PC-3 (cell line): ENCODE data around the gene SRRM2. TPM values are rescaled to one million over a fixed set of nuclear protein-coding genes. Genes with fewer than 3 reads are reported as not detected.

ENCODE experiments used
- ATAC-seq: fragments of 200-7000 bp; cut with Tn5 transposase; 2 replicates; pipeline ENCODE4 v1.9.1; 2020; ENCODE audit warnings: mild to moderate bottlenecking, moderate library complexity
- BruUV-seq: library from RNA; stranded (reverse); fragments of 400-500 nt; replicated peaks from 2 replicates; lab custom pipeline; 2021; lab: Mats Ljungman, UMichigan
- CTCF ChIA-PET: fragments of 300-600 bp; sonication (Branson Sonifier 250); formaldehyde crosslinking; loops from one replicate; lab custom pipeline; 2022; ENCODE audit warnings: antibody characterized with exemption; lab: Charles Lee
- POLR2A ChIA-PET: fragments of 300-600 bp; sonication (Branson Sonifier 250); formaldehyde crosslinking; loops from one replicate; lab custom pipeline; 2022; ENCODE audit warnings: antibody characterized with exemption; ENCODE audit not compliant: unreplicated experiment; lab: Charles Lee
- DNase-seq: peaks from one replicate; pipeline ENCODE4 v3.0.0-alpha.2; 2015
- H2AFZ ChIP-seq: fragments of 300-600 bp; sonication (generic); 2 replicates; pipeline ENCODE4 v1.6.0; 2016; ENCODE audit warnings: antibody characterized with exemption, low read length
- H3F3A ChIP-seq: fragments of 300-600 bp; sonication (generic); one replicate; pipeline ENCODE4 v1.6.0; 2017; ENCODE audit warnings: antibody characterized with exemption, low read length, control low read depth, mild to moderate bottlenecking; ENCODE audit not compliant: unreplicated experiment
- H3K27ac ChIP-seq: fragments of 300-600 bp; sonication (generic); 2 replicates; pipeline ENCODE4 v1.5.1; 2016; ENCODE audit warnings: mild to moderate bottlenecking, low read length
- H3K27me3 ChIP-seq: fragments of 300-600 bp; sonication (generic); 2 replicates; pipeline ENCODE4 v1.6.1; 2016; ENCODE audit warnings: low read length, mixed read lengths
- H3K36me3 ChIP-seq: fragments of 300-600 bp; sonication (generic); 2 replicates; pipeline ENCODE4 v1.6.1; 2016; ENCODE audit warnings: low read depth, mixed run types, low read length, mixed read lengths
- H3K4me1 ChIP-seq: fragments of 300-600 bp; sonication (generic); 2 replicates; pipeline ENCODE4 v1.5.1; 2016; ENCODE audit warnings: low read length; ENCODE audit not compliant: insufficient read depth
- H3K4me2 ChIP-seq: fragments of 300-600 bp; sonication (generic); 2 replicates; pipeline ENCODE4 v1.6.0; 2016; ENCODE audit warnings: low read length
- H3K4me3 ChIP-seq: fragments of 300-600 bp; sonication (generic); 2 replicates; pipeline ENCODE4 v1.5.1; 2016; ENCODE audit warnings: mild to moderate bottlenecking, low read length, mixed read lengths
- H3K79me2 ChIP-seq: fragments of 300-600 bp; sonication (generic); 2 replicates; pipeline ENCODE4 v1.6.1; 2017; ENCODE audit warnings: low read length, mixed read lengths
- H3K9ac ChIP-seq: fragments of 300-600 bp; sonication (generic); 2 replicates; pipeline ENCODE4 v1.6.0; 2016; ENCODE audit warnings: mild to moderate bottlenecking, low read length
- H3K9me2 ChIP-seq: fragments of 300-600 bp; sonication (generic); replicated peaks from 2 replicates; pipeline ENCODE4 v1.6.1; 2016; ENCODE audit warnings: mixed run types, low read length, mixed read lengths
- H3K9me3 ChIP-seq: fragments of 300-600 bp; sonication (generic); 2 replicates; pipeline ENCODE4 v1.6.1; 2016; ENCODE audit warnings: low read length, mixed read lengths
- H4K20me1 ChIP-seq: fragments of 300-600 bp; sonication (generic); 2 replicates; pipeline ENCODE4 v1.6.1; 2016; ENCODE audit warnings: low read length, mixed read lengths
- EZH2 ChIP-seq: fragments of 300-600 bp; sonication (generic); IDR thresholded peaks from one replicate; pipeline ENCODE4 v1.6.1; 2017; ENCODE audit warnings: antibody characterized with exemption, mild to moderate bottlenecking, low read length; ENCODE audit not compliant: unreplicated experiment
- EZH2phosphoT487 ChIP-seq: fragments of 300-600 bp; sonication (generic); IDR thresholded peaks from 2 replicates; pipeline ENCODE4 v1.6.1; 2018; ENCODE audit warnings: mild to moderate bottlenecking, antibody characterized with exemption, low read length, borderline replicate concordance
- intact Hi-C: fragments of 100-400 bp; cut with micrococcal nuclease; formaldehyde crosslinking; loops from 2 replicates; pipeline ENCODE4 v1.9.0; 2023
- total RNA-seq: library from RNA; depleted of rRNA; stranded (reverse); fragments of >200 nt; gene quantifications from 2 replicates; pipeline ENCODE4 v1.2.3, GENCODE V29; 2014
- TF ChIP-seq, protein P1 (sequence below): fragments of 300-600 bp; sonication (generic); conservative IDR thresholded peaks from 2 replicates; pipeline ENCODE4 v1.5.1; 2017; ENCODE audit warnings: antibody characterized with exemption, low read depth, mild to moderate bottlenecking, low read length

SRRM2 gene
- total RNA-seq, 1 experiment from 2014 or later, result 72.6 TPM

DNA sequence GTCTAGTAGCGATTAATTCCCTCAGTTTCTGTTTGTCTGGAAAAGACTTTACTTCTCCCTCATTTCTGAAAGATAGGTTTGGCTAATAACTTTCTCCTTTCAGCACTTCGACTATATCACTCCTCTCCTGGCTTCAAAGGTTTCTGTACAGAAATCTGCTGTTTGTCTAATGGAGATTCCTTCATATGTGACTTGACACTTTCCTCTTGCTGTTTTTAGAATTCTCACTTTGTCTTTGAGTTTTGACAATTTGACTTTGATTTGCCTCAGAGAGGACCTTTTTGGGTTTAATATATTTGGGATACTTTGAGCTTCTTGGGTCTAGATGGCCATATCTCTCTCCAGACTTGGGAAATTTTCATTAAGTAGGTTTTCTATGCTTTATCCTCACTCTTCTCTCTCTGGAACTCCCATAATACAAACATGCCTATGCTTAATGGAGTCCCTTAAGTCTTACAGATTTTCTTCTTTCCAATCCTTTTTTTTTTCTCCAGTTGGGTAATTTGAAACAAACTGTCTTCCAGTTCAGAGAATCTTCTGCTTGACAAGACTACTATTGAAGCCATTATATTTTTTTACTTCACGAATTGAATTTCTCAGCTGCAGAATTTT, 56.8 kb downstream of the SRRM2 start:
- Histone ChIP-seq H3K4me1 (no peaks in the 10 kb centered on the region), H2AFZ (no peak overlapping the region), H4K20me1 (no peaks in the 10 kb centered on the region), H3K9me2 (no peaks in the 10 kb centered on the region), H3F3A (no peaks in the 10 kb centered on the region), H3K27ac (no peak overlapping the region), H3K4me3 (no peak overlapping the region), H3K36me3 (no peaks in the 10 kb centered on the region), H3K4me2 (no peak overlapping the region), H3K27me3 (no peaks in the 10 kb centered on the region), H3K9ac (no peak overlapping the region), H3K79me2 (no peaks in the 10 kb centered on the region), H3K9me3 (no peaks in the 10 kb centered on the region)
- intact Hi-C loops, result no loop called here
- ATAC-seq (no peak), DNase-seq (no peak)
- BruUV-seq, result no TSS peak
- ChIA-PET CTCF (no interaction called here), POLR2A (no interaction called here)
- TF ChIP-seq EZH2 (no peak), EZH2phosphoT487 (no peak)
- TF ChIP-seq, protein P1, sequence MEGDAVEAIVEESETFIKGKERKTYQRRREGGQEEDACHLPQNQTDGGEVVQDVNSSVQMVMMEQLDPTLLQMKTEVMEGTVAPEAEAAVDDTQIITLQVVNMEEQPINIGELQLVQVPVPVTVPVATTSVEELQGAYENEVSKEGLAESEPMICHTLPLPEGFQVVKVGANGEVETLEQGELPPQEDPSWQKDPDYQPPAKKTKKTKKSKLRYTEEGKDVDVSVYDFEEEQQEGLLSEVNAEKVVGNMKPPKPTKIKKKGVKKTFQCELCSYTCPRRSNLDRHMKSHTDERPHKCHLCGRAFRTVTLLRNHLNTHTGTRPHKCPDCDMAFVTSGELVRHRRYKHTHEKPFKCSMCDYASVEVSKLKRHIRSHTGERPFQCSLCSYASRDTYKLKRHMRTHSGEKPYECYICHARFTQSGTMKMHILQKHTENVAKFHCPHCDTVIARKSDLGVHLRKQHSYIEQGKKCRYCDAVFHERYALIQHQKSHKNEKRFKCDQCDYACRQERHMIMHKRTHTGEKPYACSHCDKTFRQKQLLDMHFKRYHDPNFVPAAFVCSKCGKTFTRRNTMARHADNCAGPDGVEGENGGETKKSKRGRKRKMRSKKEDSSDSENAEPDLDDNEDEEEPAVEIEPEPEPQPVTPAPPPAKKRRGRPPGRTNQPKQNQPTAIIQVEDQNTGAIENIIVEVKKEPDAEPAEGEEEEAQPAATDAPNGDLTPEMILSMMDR, result no peak

DNA sequence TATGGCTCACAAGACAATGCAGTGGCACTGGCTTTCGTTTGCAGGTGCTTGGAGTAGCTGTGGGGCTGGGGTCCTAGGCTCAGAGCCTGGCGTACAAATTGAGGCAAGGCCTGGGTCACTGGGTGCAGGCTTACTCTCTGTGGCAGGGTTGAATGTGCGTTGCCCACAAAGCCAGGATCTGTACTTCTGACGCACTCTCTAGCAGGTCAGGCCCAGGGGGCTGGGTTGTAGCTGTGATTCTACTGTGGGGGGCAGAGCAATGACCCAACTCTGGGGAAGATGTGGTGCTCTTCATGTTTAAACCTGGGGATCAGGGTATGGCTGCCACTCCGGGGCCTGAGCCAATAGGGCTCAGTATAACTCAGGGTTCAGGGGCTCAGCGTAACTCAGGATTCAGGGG, 58.2 kb downstream of the SRRM2 start:
- Histone ChIP-seq H3K4me3 (no peak overlapping the region), H3K27ac (no peak overlapping the region), H3K9me3 (no peaks in the 10 kb centered on the region), H4K20me1 (no peaks in the 10 kb centered on the region), H3F3A (no peaks in the 10 kb centered on the region), H3K36me3 (no peaks in the 10 kb centered on the region), H3K9me2 (no peaks in the 10 kb centered on the region), H3K9ac (no peak overlapping the region), H3K27me3 (no peaks in the 10 kb centered on the region), H2AFZ (no peak overlapping the region), H3K4me2 (no peak overlapping the region), H3K79me2 (no peaks in the 10 kb centered on the region), H3K4me1 (no peaks in the 10 kb centered on the region)
- ATAC-seq (no peak), DNase-seq (no peak)
- POLR2A ChIA-PET, result no interaction called here
- intact Hi-C loops, result no loop called here
- no peak for TF ChIP-seq EZH2
- no peak for TF ChIP-seq EZH2phosphoT487
- TF ChIP-seq, protein P1, result no peak
- no TSS peak for BruUV-seq
- CTCF ChIA-PET, result no interaction called here

DNA sequence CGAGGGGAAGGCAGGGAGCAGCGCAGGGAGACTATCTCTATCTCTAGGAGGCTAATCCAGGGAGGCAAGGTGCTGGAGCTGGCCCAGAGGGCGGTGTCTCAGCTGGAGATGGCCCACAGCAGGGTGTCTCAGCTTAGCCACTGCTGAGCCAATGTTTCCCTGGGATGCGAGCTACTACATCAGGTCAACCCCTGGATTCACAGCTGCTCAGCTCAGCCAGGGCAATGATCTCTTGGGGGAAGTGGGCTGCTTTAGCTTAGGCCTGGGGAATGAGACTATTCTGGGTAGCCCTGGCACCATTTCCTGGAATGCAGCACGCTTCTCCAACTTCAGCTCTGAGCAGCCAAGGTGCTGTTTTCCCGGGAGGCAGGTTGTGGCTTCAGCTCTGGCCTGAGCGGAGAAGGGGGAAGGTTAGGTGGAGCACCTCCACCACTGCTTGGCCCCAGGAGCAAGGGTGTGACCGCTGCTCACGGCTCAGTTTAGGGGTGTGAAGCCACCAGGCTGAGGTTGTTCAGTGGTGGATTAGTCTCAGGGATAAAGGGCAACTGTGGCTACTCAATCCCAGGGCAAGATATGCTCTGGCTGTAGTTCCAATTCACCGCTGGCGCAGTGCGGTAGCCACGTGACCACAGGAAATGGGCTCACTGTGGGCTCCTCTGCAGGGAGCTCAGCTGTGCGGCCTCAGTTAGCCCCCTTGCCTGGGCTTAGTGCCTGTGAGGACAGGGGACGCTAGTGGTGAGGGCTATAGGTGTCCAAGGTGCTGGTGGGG, 59.4 kb downstream of the SRRM2 start:
- Histone ChIP-seq H3K4me1 (no peaks in the 10 kb centered on the region), H3K9ac (no peak overlapping the region), H3K79me2 (no peaks in the 10 kb centered on the region), H3K36me3 (no peaks in the 10 kb centered on the region), H2AFZ (no peak overlapping the region), H3F3A (no peaks in the 10 kb centered on the region), H3K9me2 (no peaks in the 10 kb centered on the region), H3K4me2 (no peak overlapping the region), H3K9me3 (no peaks in the 10 kb centered on the region), H3K4me3 (no peak overlapping the region), H4K20me1 (no peaks in the 10 kb centered on the region), H3K27me3 (no peaks in the 10 kb centered on the region), H3K27ac (no peak overlapping the region)
- no peak for TF ChIP-seq EZH2phosphoT487
- TF ChIP-seq, protein P1, result no peak
- no peak for TF ChIP-seq EZH2
- ChIA-PET POLR2A (no interaction called here), CTCF (no interaction called here)
- DNase-seq, result no peak
- BruUV-seq, result no TSS peak
- no peak for ATAC-seq
- intact Hi-C loops, result no loop called here
